Measurements from ENCODE around the gene TCF7L2.

Gene TCF7L2

GRCh38 chr10:113131613-113132261 is 181.7 kb downstream of the TCF7L2 start:
- no peak overlapping the region for H3K4me2 ChIP-seq (ENCODE audit: low read length)
- no peak overlapping the region for H3K27ac ChIP-seq (ENCODE audit: low read depth, low read length)
- H3K79me2 ChIP-seq (ENCODE audit: control insufficient read depth, low read length) = no peaks in the 10 kb centered on the region
- no peaks in the 10 kb centered on the region for H4K20me1 ChIP-seq (ENCODE audit: control insufficient read depth, insufficient read depth, low read depth, low read length)
- H3F3A ChIP-seq (ENCODE audit: control insufficient read depth, insufficient read depth) = no peaks in the 10 kb centered on the region
- no peak for TF ChIP-seq EZH2phosphoT487 (IDR thresholded peaks at IDR 0.05; ENCODE audit: borderline replicate concordance, low read length)
- TF ChIP-seq CTCF (IDR thresholded peaks at IDR 0.05; ENCODE audit: low read depth, low read length, poor library complexity, severe bottlenecking) = no peak
- no peaks in the 10 kb centered on the region for H3K36me3 ChIP-seq (ENCODE audit: control insufficient read depth, low read length)
- H3K4me3 ChIP-seq (ENCODE audit: low read length) = no peak overlapping the region
- H3K9me2 ChIP-seq (replicated peaks; ENCODE audit: control insufficient read depth, low read length) = no peaks in the 10 kb centered on the region
- H3K9me3 ChIP-seq (ENCODE audit: control insufficient read depth, insufficient read depth, low read length) = no peaks in the 10 kb centered on the region
- H3K4me1 ChIP-seq (ENCODE audit: control insufficient read depth, low read length) = no peaks in the 10 kb centered on the region
- H3K27me3 ChIP-seq (ENCODE audit: control insufficient read depth, low read length) = no peaks in the 10 kb centered on the region

GRCh38 chr10:113132591-113133121 is 182.6 kb downstream of the TCF7L2 start:
- Histone ChIP-seq H4K20me1 (ENCODE audit: control insufficient read depth, insufficient read depth, low read depth, low read length) (no peaks in the 10 kb centered on the region), H3F3A (ENCODE audit: control insufficient read depth, insufficient read depth) (no peaks in the 10 kb centered on the region), H3K9me3 (ENCODE audit: control insufficient read depth, insufficient read depth, low read length) (no peaks in the 10 kb centered on the region), H3K27ac (ENCODE audit: low read depth, low read length) (no peak overlapping the region), H3K36me3 (ENCODE audit: control insufficient read depth, low read length) (no peaks in the 10 kb centered on the region), H3K4me1 (ENCODE audit: control insufficient read depth, low read length) (no peaks in the 10 kb centered on the region), H3K4me3 (ENCODE audit: low read length) (no peak overlapping the region), H3K9me2 (replicated peaks; ENCODE audit: control insufficient read depth, low read length) (no peaks in the 10 kb centered on the region), H3K79me2 (ENCODE audit: control insufficient read depth, low read length) (no peaks in the 10 kb centered on the region), H3K27me3 (ENCODE audit: control insufficient read depth, low read length) (no peaks in the 10 kb centered on the region), H3K4me2 (ENCODE audit: low read length) (no peak overlapping the region)
- TF ChIP-seq EZH2phosphoT487 (IDR thresholded peaks at IDR 0.05; ENCODE audit: borderline replicate concordance, low read length) (no peak), CTCF (IDR thresholded peaks at IDR 0.05; ENCODE audit: low read depth, low read length, poor library complexity, severe bottlenecking) (no peak)

- no peaks in the 10 kb centered on the region for H3K36me3 ChIP-seq (ENCODE audit: control insufficient read depth, low read length)
These were observed 183.6 kb downstream of the TCF7L2 start for GRCh38 chr10:113133497-113134115.

More at GRCh38 chr10:113133497-113134115, 183.6 kb downstream of the TCF7L2 start:
- Histone ChIP-seq H3F3A (ENCODE audit: control insufficient read depth, insufficient read depth) (no peaks in the 10 kb centered on the region), H3K4me3 (ENCODE audit: low read length) (no peak overlapping the region), H4K20me1 (ENCODE audit: control insufficient read depth, insufficient read depth, low read depth, low read length) (no peaks in the 10 kb centered on the region), H3K4me1 (ENCODE audit: control insufficient read depth, low read length) (no peaks in the 10 kb centered on the region), H3K9me3 (ENCODE audit: control insufficient read depth, insufficient read depth, low read length) (no peaks in the 10 kb centered on the region), H3K27ac (ENCODE audit: low read depth, low read length) (no peak overlapping the region), H3K4me2 (ENCODE audit: low read length) (no peak overlapping the region), H3K27me3 (ENCODE audit: control insufficient read depth, low read length) (no peaks in the 10 kb centered on the region), H3K9me2 (replicated peaks; ENCODE audit: control insufficient read depth, low read length) (no peaks in the 10 kb centered on the region), H3K79me2 (ENCODE audit: control insufficient read depth, low read length) (no peaks in the 10 kb centered on the region)
- TF ChIP-seq CTCF (IDR thresholded peaks at IDR 0.05; ENCODE audit: low read depth, low read length, poor library complexity, severe bottlenecking) (no peak), EZH2phosphoT487 (IDR thresholded peaks at IDR 0.05; ENCODE audit: borderline replicate concordance, low read length) (no peak)

Data from DOHH2 (cell line).